ENCODE measurements around the gene ZNF775.

- TF ChIP-seq POLR2A (IDR thresholded peaks at IDR 0.05; ENCODE audit: low read length) (no peak), GATA1 (IDR thresholded peaks at IDR 0.05; ENCODE audit: low read depth, low read length) (no peak)
Observed at GRCh38 chr7:150367677-150368095, 11.4 kb upstream of the ZNF775 start.
